ENCODE data around the gene CMPK2.

Gene CMPK2, protein sequence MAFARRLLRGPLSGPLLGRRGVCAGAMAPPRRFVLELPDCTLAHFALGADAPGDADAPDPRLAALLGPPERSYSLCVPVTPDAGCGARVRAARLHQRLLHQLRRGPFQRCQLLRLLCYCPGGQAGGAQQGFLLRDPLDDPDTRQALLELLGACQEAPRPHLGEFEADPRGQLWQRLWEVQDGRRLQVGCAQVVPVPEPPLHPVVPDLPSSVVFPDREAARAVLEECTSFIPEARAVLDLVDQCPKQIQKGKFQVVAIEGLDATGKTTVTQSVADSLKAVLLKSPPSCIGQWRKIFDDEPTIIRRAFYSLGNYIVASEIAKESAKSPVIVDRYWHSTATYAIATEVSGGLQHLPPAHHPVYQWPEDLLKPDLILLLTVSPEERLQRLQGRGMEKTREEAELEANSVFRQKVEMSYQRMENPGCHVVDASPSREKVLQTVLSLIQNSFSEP

GRCh38 chr2:6865346-6866274 is at the start of gene CMPK2:
Gene CMPK2, minus strand, starts transcription at chr2:6865907. Its CDS starts 211 bp downstream, at chr2:6865696.
- FAIRE-seq, result no peak
- peak; percentile 38 for DNase-seq (ENCODE audit: insufficient read length, low spot score)
- TF ChIP-seq CTCF (IDR thresholded peaks at IDR 0.05; ENCODE audit: insufficient read depth, missing control alignments), result peak; percentile 9

- FAIRE-seq (no peak), DNase-seq (ENCODE audit: insufficient read length, low spot score) (no peak)
- TF ChIP-seq CTCF (IDR thresholded peaks at IDR 0.05; ENCODE audit: insufficient read depth, missing control alignments), result no peak
These were observed 49.7 kb upstream of the CMPK2 start for GRCh38 chr2:6915399-6915798.

- FAIRE-seq (no peak), DNase-seq (ENCODE audit: insufficient read length, low spot score) (no peak)
- TF ChIP-seq CTCF (IDR thresholded peaks at IDR 0.05; ENCODE audit: insufficient read depth, missing control alignments), result no peak
These were observed 49.1 kb upstream of the CMPK2 start for GRCh38 chr2:6914828-6915227.

GRCh38 chr2:6913415-6914157 is 47.9 kb upstream of the CMPK2 start:
- DNase-seq (ENCODE audit: insufficient read length, low spot score) (no peak), FAIRE-seq (no peak)
- TF ChIP-seq CTCF (IDR thresholded peaks at IDR 0.05; ENCODE audit: insufficient read depth, missing control alignments), result no peak

DNA sequence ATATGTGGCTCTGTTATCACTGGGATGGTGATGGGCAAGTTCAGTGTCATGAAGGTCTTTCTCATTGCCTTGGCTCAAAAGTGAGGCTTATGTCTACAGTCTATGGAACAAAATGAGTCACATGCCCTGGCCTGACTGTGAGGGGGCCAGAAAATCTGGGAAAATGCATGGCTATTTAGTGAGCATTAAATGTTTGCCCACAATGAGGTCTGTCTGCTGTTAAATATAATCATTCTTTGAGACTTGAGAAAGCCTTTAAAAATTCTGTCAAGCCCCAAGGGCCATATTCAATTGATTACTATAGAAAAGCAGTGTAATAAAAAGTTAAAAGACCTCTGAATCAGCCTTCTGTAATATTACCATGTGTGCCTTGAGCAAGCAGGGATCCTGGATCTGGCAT is 46.0 kb upstream of the CMPK2 start:
- DNase-seq (ENCODE audit: insufficient read length, low spot score) (no peak), FAIRE-seq (no peak)
- no peak for TF ChIP-seq CTCF (IDR thresholded peaks at IDR 0.05; ENCODE audit: insufficient read depth, missing control alignments)

- FAIRE-seq (no peak), DNase-seq (ENCODE audit: insufficient read length, low spot score) (no peak)
- no peak for TF ChIP-seq CTCF (IDR thresholded peaks at IDR 0.05; ENCODE audit: insufficient read depth, missing control alignments)
These were observed 44.0 kb upstream of the CMPK2 start for GRCh38 chr2:6909431-6910385.
